GM12864 (cell line): Measurements from ENCODE around the gene NFIL3.

ENCODE experiments used
- DNase-seq: peaks from one replicate; pipeline ENCODE4 v3.0.0-alpha.2; 2011; ENCODE audit warnings: low read depth
- H3K4me3 ChIP-seq: 2 replicates; pipeline ENCODE4 v1.5.1; 2011; ENCODE audit warnings: mild to moderate bottlenecking, low read depth, low read length, control low read depth
- TF ChIP-seq, protein P1 (sequence below): IDR thresholded peaks from 2 replicates; pipeline ENCODE4 v1.5.1; 2011; ENCODE audit warnings: low read depth, mild to moderate bottlenecking, moderate library complexity, low read length, control low read depth, inconsistent platforms; ENCODE audit errors: missing control alignments

NFIL3 gene

DNA sequence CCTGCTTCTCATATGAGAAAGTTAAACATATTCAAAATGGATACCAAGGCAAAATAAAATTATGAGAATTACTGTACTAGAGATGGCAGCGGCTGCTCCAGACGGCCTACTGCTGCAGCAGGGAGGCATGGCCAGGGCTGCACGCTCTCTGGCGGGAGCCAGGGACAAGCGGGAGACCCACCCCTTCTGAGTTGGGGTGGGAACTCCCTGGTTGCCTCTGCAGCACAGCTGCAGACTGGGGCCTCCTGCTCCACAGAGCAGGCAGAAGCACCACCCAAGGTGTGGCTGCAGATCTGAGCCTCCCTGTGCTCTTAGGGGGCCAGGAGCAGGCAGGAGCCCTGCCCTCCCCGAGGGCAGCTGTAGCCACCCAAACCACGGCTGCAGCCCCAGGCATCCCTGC, 59.6 kb downstream of the NFIL3 start:
- H3K4me3 ChIP-seq, result no peak overlapping the region
- no peak for DNase-seq
- TF ChIP-seq, protein P1, sequence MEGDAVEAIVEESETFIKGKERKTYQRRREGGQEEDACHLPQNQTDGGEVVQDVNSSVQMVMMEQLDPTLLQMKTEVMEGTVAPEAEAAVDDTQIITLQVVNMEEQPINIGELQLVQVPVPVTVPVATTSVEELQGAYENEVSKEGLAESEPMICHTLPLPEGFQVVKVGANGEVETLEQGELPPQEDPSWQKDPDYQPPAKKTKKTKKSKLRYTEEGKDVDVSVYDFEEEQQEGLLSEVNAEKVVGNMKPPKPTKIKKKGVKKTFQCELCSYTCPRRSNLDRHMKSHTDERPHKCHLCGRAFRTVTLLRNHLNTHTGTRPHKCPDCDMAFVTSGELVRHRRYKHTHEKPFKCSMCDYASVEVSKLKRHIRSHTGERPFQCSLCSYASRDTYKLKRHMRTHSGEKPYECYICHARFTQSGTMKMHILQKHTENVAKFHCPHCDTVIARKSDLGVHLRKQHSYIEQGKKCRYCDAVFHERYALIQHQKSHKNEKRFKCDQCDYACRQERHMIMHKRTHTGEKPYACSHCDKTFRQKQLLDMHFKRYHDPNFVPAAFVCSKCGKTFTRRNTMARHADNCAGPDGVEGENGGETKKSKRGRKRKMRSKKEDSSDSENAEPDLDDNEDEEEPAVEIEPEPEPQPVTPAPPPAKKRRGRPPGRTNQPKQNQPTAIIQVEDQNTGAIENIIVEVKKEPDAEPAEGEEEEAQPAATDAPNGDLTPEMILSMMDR, result no peak

DNA sequence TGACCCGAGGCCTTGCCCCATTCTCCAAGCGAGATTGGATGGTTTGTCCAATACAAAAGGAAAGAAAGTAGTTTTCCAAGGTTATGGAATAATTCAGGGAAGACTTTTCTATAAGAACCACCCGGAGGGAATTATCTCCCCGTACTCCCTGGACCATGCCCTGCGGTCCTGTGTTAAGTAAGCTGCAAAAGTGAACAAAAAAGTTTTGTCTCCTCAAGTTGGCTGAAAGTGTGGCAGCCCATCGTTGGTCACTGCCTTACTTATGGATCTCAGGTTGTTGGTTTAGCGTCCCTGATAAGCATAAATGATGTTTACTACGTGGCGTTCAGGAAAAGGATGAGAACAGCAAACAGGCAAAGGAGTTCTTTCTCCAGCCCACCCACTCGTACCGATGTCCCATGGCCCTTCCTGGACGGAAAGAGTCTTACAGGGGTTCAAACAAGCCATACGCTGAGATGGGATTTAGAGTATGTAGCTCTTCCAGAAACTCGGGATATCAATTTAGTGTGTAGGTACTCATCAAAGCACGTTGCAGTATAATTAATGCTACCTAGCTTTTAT, 61.5 kb downstream of the NFIL3 start:
- TF ChIP-seq, protein P1, result no peak
- no peak for DNase-seq
- H3K4me3 ChIP-seq, result peak overlapping the region; percentile 8; the same call in 1 of the 2 replicates

- TF ChIP-seq, protein P1, result no peak
- H3K4me3 ChIP-seq, result peak within 1 kb of the TSS; percentile 86
- no peak for DNase-seq
Measured at GRCh38 chr9:91361291-91362050, 62.2 kb downstream of the NFIL3 start, which contains the start of gene AUH. TSS of gene AUH (minus strand) at chr9:91361918. CDS start at chr9:91361889, 29 bp downstream.

DNA sequence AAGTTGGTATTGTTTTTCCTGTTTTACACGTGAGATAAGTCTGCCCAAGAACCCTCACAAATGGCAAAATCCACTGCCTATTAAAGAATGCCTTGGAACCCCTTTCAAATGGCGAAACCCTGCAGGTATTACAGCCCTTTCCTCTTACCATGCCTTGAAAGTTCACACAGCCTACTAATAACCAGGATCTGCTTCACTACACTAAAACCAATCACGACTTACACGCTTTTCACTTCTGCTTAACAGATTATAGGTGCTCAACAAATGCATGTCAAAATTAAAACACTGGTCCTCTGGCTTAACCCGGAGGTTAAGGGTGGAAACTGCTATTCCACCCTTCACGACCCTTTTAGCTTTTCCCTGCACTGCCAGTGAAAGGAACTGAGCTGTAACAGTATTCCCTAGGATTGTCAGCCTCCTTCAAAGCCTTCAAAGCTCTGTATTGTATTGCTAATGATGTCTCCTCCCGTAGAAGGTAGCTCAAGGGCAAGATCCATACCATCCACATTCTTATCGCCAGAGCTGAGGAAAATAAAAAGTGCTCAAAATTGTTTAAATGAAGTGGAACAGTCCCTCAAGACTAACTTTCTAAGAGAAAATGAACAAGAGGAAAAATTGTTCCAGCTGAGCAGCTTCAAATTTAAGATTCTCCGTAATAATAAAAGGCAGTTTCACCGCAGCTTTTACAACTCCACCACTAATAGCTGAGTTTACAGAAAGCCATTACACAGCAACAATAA, 62.9 kb downstream of the NFIL3 start:
- no peak for DNase-seq
- TF ChIP-seq, protein P1, result no peak
- peak overlapping the region; percentile 86 for H3K4me3 ChIP-seq

GRCh38 chr9:91359734-91360470, 63.7 kb downstream of the NFIL3 start:
- no peak for DNase-seq

DNA sequence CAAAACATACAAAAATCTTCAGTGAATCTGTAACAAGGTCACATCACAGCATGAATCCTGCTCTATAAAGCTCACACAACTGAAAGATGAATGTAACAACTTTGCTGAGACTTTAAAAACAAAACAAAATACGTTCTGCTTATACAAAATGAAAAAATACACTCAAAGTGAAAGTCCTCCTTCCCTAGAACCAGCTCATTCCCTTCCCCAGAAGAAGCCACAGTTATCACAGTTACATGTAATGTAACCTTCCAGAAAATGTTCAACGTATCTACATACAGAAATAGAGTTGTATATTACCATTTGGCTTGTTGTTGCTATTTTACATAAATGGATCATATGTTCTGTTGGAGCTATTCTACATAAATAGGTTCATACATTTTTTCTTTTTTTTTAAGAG, 64.5 kb downstream of the NFIL3 start:
- no peak overlapping the region for H3K4me3 ChIP-seq
- TF ChIP-seq, protein P1, result no peak
- no peak for DNase-seq

More at GRCh38 chr9:91359734-91360470, 63.7 kb downstream of the NFIL3 start:
- TF ChIP-seq, protein P1, result no peak
- H3K4me3 ChIP-seq, result no peak overlapping the region; the same call in 1 of the 2 replicates
